Caco-2 (cell line): ENCODE measurements around the gene MPST. TPM values are rescaled to one million over a fixed set of nuclear protein-coding genes. Genes with fewer than 3 reads are reported as not detected.

ENCODE experiments used
- BruUV-seq: library from RNA; stranded (reverse); fragments of 400-500 nt; replicated peaks from 2 replicates; lab custom pipeline; 2021; lab: Mats Ljungman, UMichigan
- CTCF ChIA-PET: fragments of 300-600 bp; sonication (Branson Sonifier 250); formaldehyde crosslinking; loops from one replicate; lab custom pipeline; 2022; ENCODE audit warnings: antibody characterized with exemption; lab: Charles Lee
- POLR2A ChIA-PET: fragments of 300-600 bp; sonication (Branson Sonifier 250); formaldehyde crosslinking; loops from one replicate; lab custom pipeline; 2022; ENCODE audit warnings: antibody characterized with exemption; lab: Charles Lee
- DNase-seq, 2 experiments: peaks; one replicate each; pipeline versions ENCODE4 v3.0.0 to v3.0.0-alpha.2; 2020 to 2022
- H3K27me3 ChIP-seq: replicated peaks from 2 replicates; pipeline ENCODE4 v1.6.0; 2011; ENCODE audit warnings: low read length; ENCODE audit not compliant: control insufficient read depth, insufficient read depth
- H3K36me3 ChIP-seq: 2 replicates; pipeline ENCODE4 v1.5.1; 2011; ENCODE audit warnings: low read length; ENCODE audit not compliant: control insufficient read depth, insufficient read depth
- H3K4me1 ChIP-seq: fragments of 250-450 bp; sonication (Bioruptor Pico); 2 replicates; pipeline ENCODE4 v1.5.1; 2020; ENCODE audit warnings: mild to moderate bottlenecking
- H3K4me3 ChIP-seq: 2 replicates; pipeline ENCODE4 v1.5.1; 2011; ENCODE audit warnings: low read depth, mild to moderate bottlenecking, control low read depth, low read length
- H3K9me3 ChIP-seq: fragments of 250-450 bp; sonication (Bioruptor Pico); 2 replicates; pipeline ENCODE4 v1.5.1; 2020; ENCODE audit warnings: mild to moderate bottlenecking, moderate library complexity
- H3K27ac Mint-ChIP-seq: one replicate; pipeline ENCODE4 v1.8.0; 2022; ENCODE audit warnings: mixed read lengths; ENCODE audit not compliant: unreplicated experiment
- H3K27me3 Mint-ChIP-seq: one replicate; pipeline ENCODE4 v1.8.0; 2022; ENCODE audit warnings: mixed read lengths; ENCODE audit not compliant: insufficient read depth, unreplicated experiment
- H3K36me3 Mint-ChIP-seq: one replicate; pipeline ENCODE4 v1.8.0; 2022; ENCODE audit warnings: mild to moderate bottlenecking, mixed read lengths; ENCODE audit not compliant: insufficient read depth, unreplicated experiment
- H3K4me1 Mint-ChIP-seq: one replicate; pipeline ENCODE4 v1.8.0; 2022; ENCODE audit warnings: low read depth, mixed read lengths; ENCODE audit not compliant: unreplicated experiment
- H3K4me3 Mint-ChIP-seq: one replicate; pipeline ENCODE4 v1.8.0; 2022; ENCODE audit warnings: mild to moderate bottlenecking, moderate library complexity, mixed read lengths; ENCODE audit not compliant: unreplicated experiment
- H3K9me3 Mint-ChIP-seq: one replicate; pipeline ENCODE4 v1.8.0; 2022; ENCODE audit warnings: mixed read lengths; ENCODE audit not compliant: unreplicated experiment
- intact Hi-C: fragments of 100-400 bp; cut with micrococcal nuclease; formaldehyde crosslinking; loops from one replicate; pipeline ENCODE4 v1.10.0; 2022; ENCODE audit not compliant: unreplicated experiment
- total RNA-seq: library from RNA; stranded (reverse); gene quantifications from 2 replicates; pipeline ENCODE4 v1.2.3, GENCODE V29; 2022
- TF ChIP-seq, protein P1 (sequence below), 2 experiments: fragments of 200-600 bp in 1 of 2; IDR thresholded peaks; 1 replicate in 1 of 2; 2 replicates in 1 of 2; pipeline versions ENCODE4 v1.5.1 to v1.8.0; 2011 to 2022; ENCODE audit warnings: antibody characterized with exemption in 1 of 2, control low read depth in 1 of 2, inconsistent platforms in 1 of 2, low read depth in 1 of 2, low read length in 1 of 2, mild to moderate bottlenecking in 1 of 2, moderate library complexity in 1 of 2; ENCODE audit not compliant: insufficient read depth in 1 of 2, severe bottlenecking in 1 of 2, unreplicated experiment in 1 of 2

The MPST gene
- total RNA-seq, 1 experiment from 2014 or later = 83.7 TPM

GRCh38 chr22:37057796-37058510 is 38.4 kb downstream of the MPST start:
- H3K36me3 Mint-ChIP-seq = no peaks in the 10 kb centered on the region
- Histone ChIP-seq H3K4me3 (no peak overlapping the region), H3K27me3 (no peaks in the 10 kb centered on the region), H3K9me3 (no peaks in the 10 kb centered on the region), H3K4me1 (no peaks in the 10 kb centered on the region), H3K36me3 (no peaks in the 10 kb centered on the region)
- TF ChIP-seq, protein P1, sequence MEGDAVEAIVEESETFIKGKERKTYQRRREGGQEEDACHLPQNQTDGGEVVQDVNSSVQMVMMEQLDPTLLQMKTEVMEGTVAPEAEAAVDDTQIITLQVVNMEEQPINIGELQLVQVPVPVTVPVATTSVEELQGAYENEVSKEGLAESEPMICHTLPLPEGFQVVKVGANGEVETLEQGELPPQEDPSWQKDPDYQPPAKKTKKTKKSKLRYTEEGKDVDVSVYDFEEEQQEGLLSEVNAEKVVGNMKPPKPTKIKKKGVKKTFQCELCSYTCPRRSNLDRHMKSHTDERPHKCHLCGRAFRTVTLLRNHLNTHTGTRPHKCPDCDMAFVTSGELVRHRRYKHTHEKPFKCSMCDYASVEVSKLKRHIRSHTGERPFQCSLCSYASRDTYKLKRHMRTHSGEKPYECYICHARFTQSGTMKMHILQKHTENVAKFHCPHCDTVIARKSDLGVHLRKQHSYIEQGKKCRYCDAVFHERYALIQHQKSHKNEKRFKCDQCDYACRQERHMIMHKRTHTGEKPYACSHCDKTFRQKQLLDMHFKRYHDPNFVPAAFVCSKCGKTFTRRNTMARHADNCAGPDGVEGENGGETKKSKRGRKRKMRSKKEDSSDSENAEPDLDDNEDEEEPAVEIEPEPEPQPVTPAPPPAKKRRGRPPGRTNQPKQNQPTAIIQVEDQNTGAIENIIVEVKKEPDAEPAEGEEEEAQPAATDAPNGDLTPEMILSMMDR (IDR thresholded peaks at IDR 0.05; ENCODE audit: insufficient read depth in 1 of 2, low read depth in 1 of 2, low read length in 1 of 2, severe bottlenecking in 1 of 2, unreplicated experiment in 1 of 2) = no peak
- H3K9me3 Mint-ChIP-seq = no peaks in the 10 kb centered on the region
- no peaks in the 10 kb centered on the region for H3K27me3 Mint-ChIP-seq
- no TSS peak for BruUV-seq
- no peak overlapping the region for H3K4me3 Mint-ChIP-seq
- H3K27ac Mint-ChIP-seq = no peak overlapping the region
- no peak for DNase-seq
- no peaks in the 10 kb centered on the region for H3K4me1 Mint-ChIP-seq
- POLR2A ChIA-PET = no interaction called here
- CTCF ChIA-PET = interaction anchor here (0.5 kb wide), 2 partner anchors 19 to 78 kb away, joined by 3 to 4 read pairs; no protein-coding TSS in a partner anchor
- intact Hi-C loops = no loop called here

- no peaks in the 10 kb centered on the region for H3K36me3 Mint-ChIP-seq
- no peaks in the 10 kb centered on the region for H3K9me3 Mint-ChIP-seq
- ChIA-PET POLR2A (no interaction called here), CTCF (no interaction called here)
- no peaks in the 10 kb centered on the region for H3K4me1 ChIP-seq
- no peaks in the 10 kb centered on the region for H3K27me3 ChIP-seq
- no peaks in the 10 kb centered on the region for H3K9me3 ChIP-seq
- TF ChIP-seq, protein P1 (IDR thresholded peaks at IDR 0.05; ENCODE audit: insufficient read depth in 1 of 2, low read depth in 1 of 2, low read length in 1 of 2, severe bottlenecking in 1 of 2, unreplicated experiment in 1 of 2) = no peak
- no peak for DNase-seq
- H3K36me3 ChIP-seq = no peaks in the 10 kb centered on the region
- BruUV-seq = no TSS peak
- H3K4me3 ChIP-seq = no peak overlapping the region
- H3K27me3 Mint-ChIP-seq = no peaks in the 10 kb centered on the region
- H3K4me3 Mint-ChIP-seq = no peak overlapping the region
- no peaks in the 10 kb centered on the region for H3K4me1 Mint-ChIP-seq
- intact Hi-C loops = no loop called here
- H3K27ac Mint-ChIP-seq = no peak overlapping the region
Measured at GRCh38 chr22:37058917-37059701, 39.6 kb downstream of the MPST start.

- H3K9me3 ChIP-seq = no peaks in the 10 kb centered on the region
- DNase-seq = no peak
- Mint-ChIP-seq H3K9me3 (no peaks in the 10 kb centered on the region), H3K4me1 (no peaks in the 10 kb centered on the region), H3K4me3 (no peak overlapping the region), H3K27ac (no peak overlapping the region), H3K27me3 (no peaks in the 10 kb centered on the region), H3K36me3 (no peaks in the 10 kb centered on the region)
- BruUV-seq = no TSS peak
- H3K4me3 ChIP-seq = no peak overlapping the region
- intact Hi-C loops = no loop called here
- TF ChIP-seq, protein P1 (IDR thresholded peaks at IDR 0.05; ENCODE audit: insufficient read depth in 1 of 2, low read depth in 1 of 2, low read length in 1 of 2, severe bottlenecking in 1 of 2, unreplicated experiment in 1 of 2) = no peak
- no peaks in the 10 kb centered on the region for H3K36me3 ChIP-seq
- ChIA-PET CTCF (no interaction called here), POLR2A (no interaction called here)
- H3K4me1 ChIP-seq = no peaks in the 10 kb centered on the region; the same call in 1 of the 2 replicates
- H3K27me3 ChIP-seq = no peaks in the 10 kb centered on the region
Measured at GRCh38 chr22:37059876-37060449, 40.4 kb downstream of the MPST start.
